Vagina (tissue), 2 donors: Measurements from ENCODE around the gene KRTCAP3.

Experiments
- POLR2A ChIP-seq, 2 donors: fragments of 450-650 bp; IDR thresholded peaks; one replicate each; pipeline ENCODE4 v1.6.1; 2017; ENCODE audit warnings: antibody characterized with exemption in 2 of 2, mild to moderate bottlenecking in 2 of 2, moderate library complexity in 2 of 2
- TF ChIP-seq, protein P1 (sequence below), 3 experiments: fragments of 450-650 bp in 2 of 3; fragments of 200-600 bp in 1 of 3; sonication (generic) in 1 of 3; IDR thresholded peaks; one replicate each; pipeline ENCODE4 v1.5.1; 2017 to 2019; ENCODE audit warnings: antibody characterized with exemption in 3 of 3, mild to moderate bottlenecking in 2 of 3, moderate library complexity in 2 of 3

DNA sequence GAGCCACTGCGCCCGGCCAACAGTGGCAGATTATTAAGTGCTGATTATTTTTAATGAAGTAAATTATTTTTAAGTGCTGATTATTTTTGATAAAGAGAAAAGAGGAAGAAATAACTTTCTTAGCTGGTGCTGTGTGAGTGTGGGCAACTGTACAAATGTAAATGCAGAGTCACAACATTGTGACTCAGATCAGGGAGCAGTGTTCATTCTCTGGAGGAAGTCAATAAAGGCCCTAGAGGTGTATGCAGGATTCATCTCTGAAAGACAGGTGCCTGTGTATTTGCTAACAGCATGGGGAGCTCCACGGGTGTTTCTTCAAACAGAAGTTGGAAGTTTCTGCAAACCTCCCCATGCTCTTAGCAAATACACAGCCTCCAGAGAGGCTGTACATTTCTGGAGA, 6.2 kb downstream of the KRTCAP3 start:
- TF ChIP-seq POLR2A (IDR thresholded peaks at IDR 0.05) = no peak
- TF ChIP-seq, protein P1, sequence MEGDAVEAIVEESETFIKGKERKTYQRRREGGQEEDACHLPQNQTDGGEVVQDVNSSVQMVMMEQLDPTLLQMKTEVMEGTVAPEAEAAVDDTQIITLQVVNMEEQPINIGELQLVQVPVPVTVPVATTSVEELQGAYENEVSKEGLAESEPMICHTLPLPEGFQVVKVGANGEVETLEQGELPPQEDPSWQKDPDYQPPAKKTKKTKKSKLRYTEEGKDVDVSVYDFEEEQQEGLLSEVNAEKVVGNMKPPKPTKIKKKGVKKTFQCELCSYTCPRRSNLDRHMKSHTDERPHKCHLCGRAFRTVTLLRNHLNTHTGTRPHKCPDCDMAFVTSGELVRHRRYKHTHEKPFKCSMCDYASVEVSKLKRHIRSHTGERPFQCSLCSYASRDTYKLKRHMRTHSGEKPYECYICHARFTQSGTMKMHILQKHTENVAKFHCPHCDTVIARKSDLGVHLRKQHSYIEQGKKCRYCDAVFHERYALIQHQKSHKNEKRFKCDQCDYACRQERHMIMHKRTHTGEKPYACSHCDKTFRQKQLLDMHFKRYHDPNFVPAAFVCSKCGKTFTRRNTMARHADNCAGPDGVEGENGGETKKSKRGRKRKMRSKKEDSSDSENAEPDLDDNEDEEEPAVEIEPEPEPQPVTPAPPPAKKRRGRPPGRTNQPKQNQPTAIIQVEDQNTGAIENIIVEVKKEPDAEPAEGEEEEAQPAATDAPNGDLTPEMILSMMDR (IDR thresholded peaks at IDR 0.05) = no peak
